22Rv1 (cell line): ENCODE results near the gene POT1.

Source experiments
- H3K27ac ChIP-seq: fragments of 450-650 bp; 2 replicates; pipeline ENCODE4 v1.5.1; 2017
- CTCF ChIP-seq: fragments of 450-650 bp; IDR thresholded peaks from 2 replicates; pipeline ENCODE4 v1.5.1; 2017; ENCODE audit warnings: mild to moderate bottlenecking
- ZFX ChIP-seq: fragments of 450-650 bp; IDR thresholded peaks from 2 replicates; pipeline ENCODE4 v1.6.1; 2017; ENCODE audit warnings: antibody characterized with exemption, borderline replicate concordance

The POT1 gene

GRCh38 chr7:124908259-124908658 lies 21.4 kb downstream of the POT1 start:
- no peak overlapping the region for H3K27ac ChIP-seq
- TF ChIP-seq ZFX (no peak), CTCF (no peak)

- TF ChIP-seq ZFX (no peak), CTCF (no peak)
- no peak overlapping the region for H3K27ac ChIP-seq
These were observed 22.1 kb downstream of the POT1 start for GRCh38 chr7:124907490-124907889.

- H3K27ac ChIP-seq, result no peak overlapping the region
- TF ChIP-seq ZFX (no peak), CTCF (no peak)
These were observed 31.1 kb downstream of the POT1 start for GRCh38 chr7:124898531-124898930.

- TF ChIP-seq ZFX (no peak), CTCF (no peak)
- no peak overlapping the region for H3K27ac ChIP-seq
These were observed 33.6 kb downstream of the POT1 start for GRCh38 chr7:124896001-124896400.

- TF ChIP-seq ZFX (no peak), CTCF (no peak)
- no peak overlapping the region for H3K27ac ChIP-seq
These were observed 36.3 kb downstream of the POT1 start for GRCh38 chr7:124893140-124893827.

GRCh38 chr7:124887247-124887646 lies 42.4 kb downstream of the POT1 start:
- TF ChIP-seq CTCF (no peak), ZFX (no peak)
- H3K27ac ChIP-seq, result no peak overlapping the region

- no peak for TF ChIP-seq CTCF
- TF ChIP-seq ZFX, result no peak
- H3K27ac ChIP-seq, result no peak overlapping the region
These were observed 47.6 kb downstream of the POT1 start for GRCh38 chr7:124881981-124882380.
